ENCODE results near the gene MAP3K10. TPM values are rescaled to one million over a fixed set of nuclear protein-coding genes. Genes with fewer than 3 reads are reported as not detected.

MAP3K10 gene
- polyA plus RNA-seq, 1 donor from 2014 or later, result 18.3 TPM

DNA sequence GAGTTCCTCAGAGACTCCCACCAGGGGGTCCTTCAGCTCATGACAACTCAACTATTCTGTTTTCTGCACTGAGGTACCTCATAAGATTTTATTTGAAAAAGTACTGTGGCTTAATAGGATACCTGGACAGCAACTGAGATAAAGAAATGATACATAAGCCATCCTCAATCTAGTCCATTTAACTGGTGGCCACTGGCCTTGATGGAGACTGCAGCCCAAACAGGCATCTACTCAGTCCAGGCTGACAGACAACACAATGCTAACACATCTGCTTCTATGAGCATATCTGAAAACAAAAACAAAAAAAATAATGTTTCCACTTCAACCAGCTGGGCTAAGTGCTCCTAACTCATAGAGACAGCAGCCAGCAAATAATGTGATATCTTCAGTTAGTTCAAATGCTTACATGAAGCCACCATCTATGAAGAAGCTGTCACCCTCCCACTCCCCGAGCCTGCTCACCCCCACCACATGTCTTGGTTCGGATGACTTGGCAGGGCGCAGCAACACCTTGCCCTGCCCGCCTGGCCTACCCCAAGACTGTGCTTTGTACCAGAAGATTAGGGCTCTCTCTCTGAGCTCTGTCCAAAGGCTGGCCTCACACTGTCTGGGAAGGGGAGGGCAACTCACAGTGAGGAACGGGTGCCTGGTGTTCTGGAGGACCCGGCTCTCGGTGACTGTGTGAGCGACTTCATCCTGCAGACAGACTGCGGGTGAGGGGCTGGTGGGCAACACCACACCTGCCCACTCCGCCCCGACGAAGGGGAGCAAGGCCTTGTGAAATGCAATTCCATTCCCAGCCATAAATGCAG, 48.4 kb downstream of the MAP3K10 start:
- Histone ChIP-seq H3K4me3 (ENCODE audit: low read length) (no peak overlapping the region), H3K4me2 (ENCODE audit: low read length) (no peak overlapping the region), H3K9me3 (ENCODE audit: low read length) (no peaks in the 10 kb centered on the region), H3K79me2 (replicated peaks; ENCODE audit: insufficient read depth, low read length) (no peaks in the 10 kb centered on the region), H3K9me2 (ENCODE audit: insufficient read depth, low read length) (no peaks in the 10 kb centered on the region), H3K27ac (ENCODE audit: low read length) (no peak overlapping the region), H3K27me3 (ENCODE audit: insufficient read depth, low read depth, low read length) (no peaks in the 10 kb centered on the region), H3F3A (ENCODE audit: insufficient read depth, low read length, poor library complexity, severe bottlenecking) (no peaks in the 10 kb centered on the region), H3K36me3 (ENCODE audit: insufficient read depth, low read length) (no peaks in the 10 kb centered on the region), H3K9ac (ENCODE audit: low read length) (no peak overlapping the region), H4K20me1 (ENCODE audit: insufficient read depth) (no peaks in the 10 kb centered on the region), H2AFZ (ENCODE audit: low read depth, low read length) (no peak overlapping the region)
- TF ChIP-seq TAF1 (IDR thresholded peaks at IDR 0.05; ENCODE audit: low read depth) (no peak), SMC3 (conservative IDR thresholded peaks at IDR 0.05; ENCODE audit: poor library complexity) (no peak), RAD21 (conservative IDR thresholded peaks at IDR 0.05) (no peak), POLR2AphosphoS5 (IDR thresholded peaks at IDR 0.05) (no peak)

DNA sequence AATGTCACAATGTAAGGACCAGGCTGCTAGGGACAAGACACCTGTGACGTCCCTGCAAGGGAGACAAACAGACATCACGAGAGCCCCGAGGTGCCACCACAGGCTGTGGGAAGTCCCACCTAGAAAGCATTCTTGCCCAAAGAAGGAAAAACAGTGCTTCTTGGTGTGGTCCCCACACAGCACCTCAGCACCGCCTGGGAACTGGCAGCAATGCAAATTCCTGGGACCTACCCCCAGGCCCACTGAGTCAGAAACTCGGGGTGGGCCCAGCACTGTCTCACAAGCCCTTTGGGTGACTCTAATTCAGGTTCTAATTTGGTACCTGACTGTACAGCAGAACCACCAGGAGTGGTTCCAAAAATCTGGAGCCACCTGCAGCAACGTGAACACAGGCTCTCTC, 49.1 kb downstream of the MAP3K10 start:
- no peak overlapping the region for H3K9ac ChIP-seq (ENCODE audit: low read length)
- no peaks in the 10 kb centered on the region for H3K36me3 ChIP-seq (ENCODE audit: insufficient read depth, low read length)
- H3K27me3 ChIP-seq (ENCODE audit: insufficient read depth, low read depth, low read length), result no peaks in the 10 kb centered on the region
- no peak overlapping the region for H3K27ac ChIP-seq (ENCODE audit: low read length)
- TF ChIP-seq CTCF (IDR thresholded peaks at IDR 0.05; ENCODE audit: poor library complexity, severe bottlenecking), result no peak
- no peaks in the 10 kb centered on the region for H3K9me2 ChIP-seq (ENCODE audit: insufficient read depth, low read length)
- H3K4me2 ChIP-seq (ENCODE audit: low read length), result no peak overlapping the region
- H3K79me2 ChIP-seq (replicated peaks; ENCODE audit: insufficient read depth, low read length), result no peaks in the 10 kb centered on the region
- H4K20me1 ChIP-seq (ENCODE audit: insufficient read depth), result no peaks in the 10 kb centered on the region
- H3F3A ChIP-seq (ENCODE audit: insufficient read depth, low read length, poor library complexity, severe bottlenecking), result no peaks in the 10 kb centered on the region
- no peak overlapping the region for H3K4me3 ChIP-seq (ENCODE audit: low read length)
- no peak overlapping the region for H2AFZ ChIP-seq (ENCODE audit: low read depth, low read length)
- no peaks in the 10 kb centered on the region for H3K9me3 ChIP-seq (ENCODE audit: low read length)

DNA sequence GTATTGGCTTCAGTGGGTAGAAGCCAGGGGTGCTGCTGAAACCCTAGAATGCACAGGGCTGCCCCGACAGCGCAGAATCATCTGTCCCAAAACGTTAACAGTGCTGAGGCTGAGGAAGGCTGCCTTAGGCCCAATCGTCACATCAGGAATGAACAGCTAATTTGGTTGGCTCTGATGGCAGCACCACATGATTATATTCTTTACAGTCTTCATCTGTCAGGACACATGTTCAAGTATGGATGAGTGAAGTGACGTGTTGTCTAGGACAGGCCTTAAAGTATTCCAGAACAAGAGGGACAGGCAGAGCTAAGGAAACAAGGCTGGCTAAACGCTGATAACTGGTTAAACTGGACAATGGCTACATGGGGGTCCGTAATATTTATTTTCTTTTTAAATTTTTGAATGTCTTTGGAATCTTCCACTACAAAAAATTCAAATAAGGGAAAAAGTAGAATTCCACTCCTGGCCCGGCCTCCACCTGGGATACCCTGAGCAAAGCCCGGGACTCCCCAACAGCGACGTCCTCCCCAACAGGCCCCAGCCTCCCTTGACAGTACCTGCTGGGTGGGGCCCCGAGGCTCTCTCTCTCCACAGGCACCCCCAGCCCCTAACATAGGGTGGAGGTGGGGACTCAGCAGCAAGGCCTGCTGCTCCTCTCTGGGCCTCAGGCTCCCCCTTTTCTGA, 50.0 kb downstream of the MAP3K10 start:
- Histone ChIP-seq H3K79me2 (replicated peaks; ENCODE audit: insufficient read depth, low read length) (no peaks in the 10 kb centered on the region), H3K9me2 (ENCODE audit: insufficient read depth, low read length) (no peaks in the 10 kb centered on the region), H3F3A (ENCODE audit: insufficient read depth, low read length, poor library complexity, severe bottlenecking) (no peaks in the 10 kb centered on the region), H4K20me1 (ENCODE audit: insufficient read depth) (no peaks in the 10 kb centered on the region), H3K27ac (ENCODE audit: low read length) (no peak overlapping the region), H3K27me3 (ENCODE audit: insufficient read depth, low read depth, low read length) (no peaks in the 10 kb centered on the region), H3K36me3 (ENCODE audit: insufficient read depth, low read length) (no peaks in the 10 kb centered on the region), H3K4me3 (ENCODE audit: low read length) (no peak overlapping the region), H3K9ac (ENCODE audit: low read length) (no peak overlapping the region), H3K4me2 (ENCODE audit: low read length) (no peak overlapping the region), H2AFZ (ENCODE audit: low read depth, low read length) (no peak overlapping the region), H3K9me3 (ENCODE audit: low read length) (no peaks in the 10 kb centered on the region)
- no peak for TF ChIP-seq CTCF (IDR thresholded peaks at IDR 0.05; ENCODE audit: poor library complexity, severe bottlenecking)
- TF ChIP-seq SMC3 (conservative IDR thresholded peaks at IDR 0.05; ENCODE audit: poor library complexity), result no peak
- no peak for TF ChIP-seq TAF1 (IDR thresholded peaks at IDR 0.05; ENCODE audit: low read depth)
- TF ChIP-seq EP300 (conservative IDR thresholded peaks at IDR 0.05; ENCODE audit: poor library complexity, severe bottlenecking), result no peak
- no peak for TF ChIP-seq EZH2 (IDR thresholded peaks at IDR 0.05; ENCODE audit: borderline replicate concordance, insufficient read depth, low read length, poor library complexity, severe bottlenecking)
- no peak for TF ChIP-seq MXI1 (conservative IDR thresholded peaks at IDR 0.05; ENCODE audit: poor library complexity, severe bottlenecking)
- no peak for TF ChIP-seq REST (IDR thresholded peaks at IDR 0.05; ENCODE audit: borderline replicate concordance)
- no peak for TF ChIP-seq RAD21 (conservative IDR thresholded peaks at IDR 0.05)
- TF ChIP-seq POLR2AphosphoS5 (IDR thresholded peaks at IDR 0.05), result no peak

Data from neural cell (in vitro differentiated cells).